NCI-H2227 treated with DMSO at 0.1 percent for 48 hours (cell line): ENCODE results near the gene CDIP1.
"Not testable (repeated sequence)": the region's sequence is repeated elsewhere in the genome, so short reads cannot be mapped to it uniquely, and the experiment has no call there.

Experiments used
- DNase-seq: peaks from one replicate; lab custom pipeline; 2025; lab: John Stamatoyannopoulos, UW

Gene CDIP1

GRCh38 chr16:4538350-4539235 lies at the start of gene CDIP1:
Gene CDIP1, minus strand, starts transcription at chr16:4538773. Its CDS starts 24,643 bp downstream, at chr16:4514130.
- peak; percentile 92 for DNase-seq

GRCh38 chr16:4586291-4586690 lies 47.7 kb upstream of the CDIP1 start:
- no peak for DNase-seq

- no peak for DNase-seq
These were observed 45.3 kb upstream of the CDIP1 start for GRCh38 chr16:4583906-4584305.

- no peak for DNase-seq
These were observed 41.7 kb upstream of the CDIP1 start for GRCh38 chr16:4580250-4580649.

GRCh38 chr16:4578961-4579530 lies 40.5 kb upstream of the CDIP1 start:
- no peak for DNase-seq

GRCh38 chr16:4576008-4576407 lies 37.4 kb upstream of the CDIP1 start:
- no peak for DNase-seq

GRCh38 chr16:4574919-4575705 lies 36.5 kb upstream of the CDIP1 start:
- DNase-seq, result no peak

- DNase-seq, result not testable (repeated sequence)
These were observed 35.4 kb upstream of the CDIP1 start for GRCh38 chr16:4573926-4574325.

GRCh38 chr16:4572715-4573114 lies 34.1 kb upstream of the CDIP1 start:
- DNase-seq, result no peak

GRCh38 chr16:4570688-4571321 lies 32.2 kb upstream of the CDIP1 start:
- DNase-seq, result no peak

GRCh38 chr16:4570086-4570485 lies 31.5 kb upstream of the CDIP1 start:
- DNase-seq, result no peak

- no peak for DNase-seq
These were observed 27.6 kb upstream of the CDIP1 start for GRCh38 chr16:4566144-4566543.

GRCh38 chr16:4564661-4565267 lies 26.2 kb upstream of the CDIP1 start:
- DNase-seq, result no peak

- peak; percentile 49 for DNase-seq
These were observed 23.0 kb upstream of the CDIP1 start for GRCh38 chr16:4561596-4561995.

GRCh38 chr16:4557973-4558372 lies 19.4 kb upstream of the CDIP1 start:
- DNase-seq, result no peak

GRCh38 chr16:4556580-4556979 lies 18.0 kb upstream of the CDIP1 start:
- no peak for DNase-seq

GRCh38 chr16:4556112-4556511 lies 17.5 kb upstream of the CDIP1 start, which contains the start of gene C16orf96:
Gene C16orf96, plus strand, starts transcription at chr16:4556340. Its CDS starts 150 bp downstream, at chr16:4556490.
- DNase-seq, result no peak

- no peak for DNase-seq
These were observed 14.0 kb upstream of the CDIP1 start for GRCh38 chr16:4552541-4552940.

- DNase-seq, result no peak
These were observed 12.0 kb upstream of the CDIP1 start for GRCh38 chr16:4550591-4550990.

GRCh38 chr16:4548124-4548523 lies 9.6 kb upstream of the CDIP1 start:
- DNase-seq, result no peak

GRCh38 chr16:4544473-4544872 lies 5.9 kb upstream of the CDIP1 start:
- peak; percentile 15 for DNase-seq
